Measurements from ENCODE around the gene TFF1.

- TF ChIP-seq POLR2A (IDR thresholded peaks at IDR 0.05) (no peak), CTCF (IDR thresholded peaks at IDR 0.05) (no peak)
Observed at GRCh38 chr21:42378418-42378817, 12.1 kb upstream of the TFF1 start.
